ENCODE measurements around the gene CPNE5. TPM values are rescaled to one million over a fixed set of nuclear protein-coding genes. Genes with fewer than 3 reads are reported as not detected.

Gene CPNE5
- total and polyA plus RNA-seq, 2 of the 4 experiments (the other 2 are of a cell fraction) = 0.07 TPM; not detected in 1

DNA sequence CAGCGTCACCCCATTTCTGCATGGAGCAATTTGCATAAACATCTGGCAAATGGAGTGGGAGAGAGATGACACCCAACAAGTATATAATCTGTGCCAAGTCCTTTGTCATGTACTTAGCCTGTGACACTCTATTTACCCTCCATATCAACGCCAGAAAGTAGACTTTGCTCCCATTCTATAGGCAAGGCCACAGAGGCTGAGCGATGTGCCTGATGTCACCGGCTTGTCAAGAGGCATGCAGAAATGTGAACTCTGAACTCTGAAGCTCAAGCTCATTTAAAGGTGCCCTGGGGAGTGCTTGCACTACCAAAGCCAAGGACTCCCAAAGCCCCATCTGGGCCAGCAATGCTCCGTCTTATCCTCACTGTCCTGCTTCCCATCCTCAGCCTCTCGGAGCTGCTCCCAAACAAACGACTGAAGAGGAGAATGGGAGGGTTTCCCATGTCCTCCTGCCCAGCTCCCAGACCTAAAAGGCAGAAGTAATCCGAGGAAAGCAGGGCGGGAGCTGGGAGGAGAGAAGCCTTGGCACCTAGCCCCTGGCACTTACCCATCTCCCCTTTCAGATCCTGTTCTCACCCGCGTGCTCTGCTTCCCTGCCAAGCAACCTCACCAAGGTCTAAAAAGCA, 9.2 kb downstream of the CPNE5 start:
- BruUV-seq (replicated peaks) = no TSS peak
- no peak overlapping the region for H2AFZ ChIP-seq (replicated peaks; ENCODE audit: low read length, poor library complexity)
- dilution Hi-C loops (cut with HindIII; ENCODE audit: low sequenced_read_pairs, unreplicated experiment) = no loop called here

More for the DNA sequence above, 9.2 kb downstream of the CPNE5 start:
- peaks cover 7% of the 10 kb centered on the region for H3K4me1 ChIP-seq (ENCODE audit: control insufficient read depth, insufficient read depth, low read length)
- no peak overlapping the region for H3K4me3 ChIP-seq (ENCODE audit: insufficient read depth, low read depth, low read length)
- DNase-seq (peak; percentile 22), ATAC-seq (ENCODE audit: low read depth) (no peak)
- no peak overlapping the region for H4K91ac ChIP-seq (ENCODE audit: insufficient read depth, low read depth, low read length)
- H2BK20ac ChIP-seq (ENCODE audit: low read depth, low read length) = no peak overlapping the region
- H3K18ac ChIP-seq (ENCODE audit: low read depth, low read length) = no peak overlapping the region
- H4K5ac ChIP-seq (ENCODE audit: low read depth, low read length) = no peak overlapping the region
- H3K27ac ChIP-seq (ENCODE audit: insufficient read depth, low read length) = no peak overlapping the region
- no peak overlapping the region for H2AK9ac ChIP-seq (replicated peaks; ENCODE audit: low read depth, low read length, poor library complexity)
- no peaks in the 10 kb centered on the region for H4K20me1 ChIP-seq (ENCODE audit: insufficient read depth, low read length)
- H3K9ac ChIP-seq (ENCODE audit: low read depth, low read length) = no peak overlapping the region
- no peak overlapping the region for H3K4ac ChIP-seq (ENCODE audit: low read depth, low read length)
- no peak overlapping the region for H2BK5ac ChIP-seq (ENCODE audit: low read depth, low read length, poor library complexity, severe bottlenecking)
- TF ChIP-seq CEBPB (IDR thresholded peaks at IDR 0.05; ENCODE audit: low read depth, low read length) (no peak), BHLHE40 (IDR thresholded peaks at IDR 0.05; ENCODE audit: low read depth, low read length) (no peak), RCOR1 (IDR thresholded peaks at IDR 0.05; ENCODE audit: insufficient replicate concordance, low read length) (no peak), USF2 (IDR thresholded peaks at IDR 0.05; ENCODE audit: low read depth, low read length) (no peak), MAFK (IDR thresholded peaks at IDR 0.05; ENCODE audit: low read depth, low read length) (no peak)
- H2BK15ac ChIP-seq (ENCODE audit: low read depth, low read length) = no peak overlapping the region
- no peak overlapping the region for H3K14ac ChIP-seq (replicated peaks; ENCODE audit: low read depth, low read length)
- H3K4me2 ChIP-seq (ENCODE audit: low read depth, low read length) = no peak overlapping the region; the same call in 1 of the 2 replicates
- H4K8ac ChIP-seq (ENCODE audit: low read depth in 2 of 2, low read length in 2 of 2) = no peak overlapping the region
- H3K56ac ChIP-seq (ENCODE audit: extremely low read depth, insufficient read depth, low read length) = no peak overlapping the region
- 43% methylated on average over 2 of the region's 11 CpGs; no CpG with 5 or more reads in 1 of the 2 experiments for WGBS, 2 experiments (ENCODE audit: extremely low coverage in 2 of 2, insufficient read length in 1 of 2)
- POLR2A ChIA-PET (ENCODE audit: unreplicated experiment) = no interaction called here
- H3K23ac ChIP-seq (ENCODE audit: low read depth, low read length) = no peak overlapping the region
- H2AK5ac ChIP-seq (ENCODE audit: low read depth, low read length) = no peak overlapping the region
- H3K27me3 ChIP-seq (ENCODE audit: control insufficient read depth, insufficient read depth, low read length) = peaks cover 10% of the 10 kb centered on the region
- in situ Hi-C loops (cut with MboI; ENCODE audit: low sequenced_read_pairs) = no loop called here
- H3K79me1 ChIP-seq (ENCODE audit: low read depth in 1 of 2, low read length in 2 of 2) = no peaks in the 10 kb centered on the region
- H3K9me3 ChIP-seq (ENCODE audit: control insufficient read depth, insufficient read depth, low read length) = no peaks in the 10 kb centered on the region
- CTCF ChIA-PET = no interaction called here
- intact Hi-C loops (cut with micrococcal nuclease) = no loop called here
- no peaks in the 10 kb centered on the region; the same call in 1 of the 2 replicates for H3K9me1 ChIP-seq (ENCODE audit: insufficient read depth, low read length)
- H2BK120ac ChIP-seq (ENCODE audit: low read depth, low read length) = no peak overlapping the region
- no peaks in the 10 kb centered on the region for H3K36me3 ChIP-seq (ENCODE audit: control insufficient read depth, insufficient read depth, low read length)
